B cell (primary cell): ENCODE measurements around the gene TRHDE. TPM values are rescaled to one million over a fixed set of nuclear protein-coding genes. Genes with fewer than 3 reads are reported as not detected.

Source experiments
- ATAC-seq: fragments of 200-7000 bp; cut with Tn5 transposase; one replicate; pipeline ENCODE4 v1.10.0; 2021; ENCODE audit warnings: low read depth, mild to moderate bottlenecking, moderate number of reproducible peaks, moderate library complexity
- CTCF ChIA-PET: fragments of 350-600 bp; sonication (Branson Sonifier 250); formaldehyde crosslinking; loops from one replicate; lab custom pipeline; 2021; ENCODE audit warnings: antibody characterized with exemption, inconsistent platforms; lab: Charles Lee
- POLR2A ChIA-PET: fragments of 350-600 bp; sonication (Branson Sonifier 250); formaldehyde crosslinking; loops from one replicate; lab custom pipeline; 2021; ENCODE audit warnings: antibody characterized with exemption; lab: Charles Lee
- DNase-seq: peaks from one replicate; pipeline ENCODE4 v3.0.0; 2013
- H2AFZ ChIP-seq: 2 replicates; pipeline ENCODE4 v1.6.1; 2012; ENCODE audit warnings: mild to moderate bottlenecking, low read depth, low read length; ENCODE audit not compliant: insufficient read depth, poor library complexity, severe bottlenecking
- H3K27ac ChIP-seq, 2 donors: 1 replicate in 1 of 2; 2 replicates in 1 of 2; pipeline ENCODE4 v1.5.1; 2012 to 2013; ENCODE audit warnings: low read length in 2 of 2, mild to moderate bottlenecking in 2 of 2, moderate library complexity in 1 of 2
- H3K27me3 ChIP-seq, 4 experiments: fragments of 200-600 bp in 1 of 4; sonication (generic) in 1 of 4; replicated peaks in 1 of 4; 1 replicate in 2 of 4; 2 replicates in 2 of 4; pipeline versions ENCODE4 v1.6.1 to v1.7.0; 2013 to 2016; ENCODE audit warnings: low read length in 3 of 4, mild to moderate bottlenecking in 2 of 4, mixed read lengths in 1 of 4, moderate library complexity in 1 of 4; ENCODE audit not compliant: insufficient read depth in 4 of 4, control insufficient read depth in 3 of 4; ENCODE audit errors: control extremely low read depth in 1 of 4
- H3K36me3 ChIP-seq, 2 experiments: replicated peaks in 1 of 2; 1 replicate in 1 of 2; 2 replicates in 1 of 2; pipeline versions ENCODE4 v1.6.1 to v1.7.1; 2013; ENCODE audit warnings: low read length in 1 of 2; ENCODE audit not compliant: insufficient read depth in 2 of 2, control insufficient read depth in 1 of 2; ENCODE audit errors: control extremely low read depth in 1 of 2, extremely low read depth in 1 of 2
- H3K4me1 ChIP-seq, 2 donors: fragments of 200-600 bp in 1 of 2; sonication (generic) in 1 of 2; 1 replicate in 1 of 2; 2 replicates in 1 of 2; pipeline versions ENCODE4 v1.5.1 to v1.6.1; 2013 to 2017; ENCODE audit warnings: low read length in 2 of 2; ENCODE audit not compliant: control insufficient read depth in 2 of 2, insufficient read depth in 2 of 2
- H3K4me2 ChIP-seq: replicated peaks from 2 replicates; pipeline ENCODE3; 2012; ENCODE audit warnings: mild to moderate bottlenecking, low read depth, low read length; ENCODE audit not compliant: poor library complexity, severe bottlenecking
- H3K4me3 ChIP-seq, 5 experiments: fragments of 200-600 bp in 1 of 5; sonication (generic) in 1 of 5; 1 replicate in 3 of 5; 2 replicates in 2 of 5; pipeline versions ENCODE4 v1.5.1 to v1.7.0; 2011 to 2016; ENCODE audit warnings: low read length in 4 of 5, mild to moderate bottlenecking in 4 of 5, low read depth in 2 of 5, control low read depth in 1 of 5, moderate library complexity in 1 of 5; ENCODE audit not compliant: insufficient read depth in 1 of 5; ENCODE audit errors: control extremely low read depth in 1 of 5, extremely low read depth in 1 of 5
- H3K79me2 ChIP-seq: fragments of 200-600 bp; sonication (generic); one replicate; pipeline ENCODE4 v1.6.0; 2016; ENCODE audit warnings: low read length; ENCODE audit not compliant: control insufficient read depth, insufficient read depth
- H3K9ac ChIP-seq: fragments of 200-600 bp; sonication (generic); 2 replicates; pipeline ENCODE4 v1.6.1; 2017; ENCODE audit warnings: mild to moderate bottlenecking, low read length, moderate library complexity
- H3K9me3 ChIP-seq, 3 donors: one replicate each; pipeline versions ENCODE4 v1.6.1 to v1.7.1; 2013; ENCODE audit warnings: low read length in 2 of 3; ENCODE audit not compliant: control insufficient read depth in 2 of 3, insufficient read depth in 1 of 3; ENCODE audit errors: control extremely low read depth in 1 of 3
- H4K20me1 ChIP-seq: 2 replicates; pipeline ENCODE4 v1.6.0; 2012; ENCODE audit warnings: mild to moderate bottlenecking, low read length; ENCODE audit not compliant: insufficient read depth, control insufficient read depth, poor library complexity, severe bottlenecking
- H3K27ac Mint-ChIP-seq: one replicate; pipeline ENCODE4 v1.8.0; 2021; ENCODE audit warnings: mixed read lengths
- H3K27me3 Mint-ChIP-seq: one replicate; pipeline ENCODE4 v1.8.0; 2021; ENCODE audit warnings: mixed read lengths
- H3K4me1 Mint-ChIP-seq: one replicate; pipeline ENCODE4 v1.8.0; 2021; ENCODE audit warnings: mixed read lengths
- H3K4me3 Mint-ChIP-seq: one replicate; pipeline ENCODE4 v1.8.0; 2021; ENCODE audit warnings: mixed read lengths
- H3K9me3 Mint-ChIP-seq: one replicate; pipeline ENCODE4 v1.8.0; 2022; ENCODE audit warnings: mixed read lengths; ENCODE audit not compliant: insufficient read depth
- EZH2 ChIP-seq: IDR thresholded peaks from 2 replicates; pipeline ENCODE4 v1.6.1; 2012; ENCODE audit warnings: borderline replicate concordance, low read depth, mild to moderate bottlenecking, moderate library complexity, low read length; ENCODE audit not compliant: insufficient read depth, poor library complexity, severe bottlenecking
- WGBS: methylation state at CpG from one replicate; pipeline ENCODE4 v1.1.5; 2013; ENCODE audit warnings: missing lambda C conversion rate; ENCODE audit not compliant: insufficient coverage; 5-methylcytosine and 5-hydroxymethylcytosine counted together
- intact Hi-C: fragments of 100-400 bp; cut with micrococcal nuclease; formaldehyde crosslinking; loops from one replicate; pipeline ENCODE4 v1.10.0; 2022
- polyA plus RNA-seq: library from polyadenylated mRNA; depleted of rRNA; stranded (reverse); fragments of >200 nt; gene quantifications from 2 replicates; pipeline ENCODE4 v1.2.3, GENCODE V29; 2012
- total RNA-seq, 2 donors: library from RNA; stranded (reverse); fragments of 120-200 nt in 1 of 2; gene quantifications; 1 replicate in 1 of 2; 2 replicates in 1 of 2; pipeline versions ENCODE4 v1.2.3 to v1.2.4, GENCODE V29; 2013 to 2022
- TF ChIP-seq, protein P1 (sequence below): fragments of 200-600 bp; IDR thresholded peaks from one replicate; pipeline ENCODE4 v1.8.0; 2022; ENCODE audit warnings: antibody characterized with exemption, mild to moderate bottlenecking

Gene TRHDE
- total and polyA plus RNA-seq, 2 donors (not counting 1 experiment from before 2014, with no cell fraction given), result not detected

DNA sequence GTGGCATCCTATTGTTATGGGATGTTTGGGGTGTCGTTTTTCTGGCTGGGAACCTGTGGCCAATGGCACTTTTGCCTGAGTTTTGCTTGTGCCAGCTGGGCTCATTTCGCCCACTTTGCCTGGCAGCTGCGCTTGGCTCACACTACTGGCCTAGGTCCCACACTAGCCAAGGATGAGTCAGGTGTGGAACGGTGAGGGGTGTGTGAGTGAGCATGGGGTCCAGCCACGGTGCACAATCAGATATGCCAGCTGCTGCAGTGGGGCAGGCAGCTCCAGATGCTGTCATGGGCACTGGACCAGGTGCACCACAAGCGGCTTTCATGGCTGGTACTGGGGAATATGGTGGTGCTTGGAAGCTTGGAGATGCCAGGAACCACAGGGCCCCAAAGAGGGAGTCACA, 21.5 kb downstream of the TRHDE start:
- no peaks in the 10 kb centered on the region for H3K79me2 ChIP-seq
- TF ChIP-seq, protein P1, sequence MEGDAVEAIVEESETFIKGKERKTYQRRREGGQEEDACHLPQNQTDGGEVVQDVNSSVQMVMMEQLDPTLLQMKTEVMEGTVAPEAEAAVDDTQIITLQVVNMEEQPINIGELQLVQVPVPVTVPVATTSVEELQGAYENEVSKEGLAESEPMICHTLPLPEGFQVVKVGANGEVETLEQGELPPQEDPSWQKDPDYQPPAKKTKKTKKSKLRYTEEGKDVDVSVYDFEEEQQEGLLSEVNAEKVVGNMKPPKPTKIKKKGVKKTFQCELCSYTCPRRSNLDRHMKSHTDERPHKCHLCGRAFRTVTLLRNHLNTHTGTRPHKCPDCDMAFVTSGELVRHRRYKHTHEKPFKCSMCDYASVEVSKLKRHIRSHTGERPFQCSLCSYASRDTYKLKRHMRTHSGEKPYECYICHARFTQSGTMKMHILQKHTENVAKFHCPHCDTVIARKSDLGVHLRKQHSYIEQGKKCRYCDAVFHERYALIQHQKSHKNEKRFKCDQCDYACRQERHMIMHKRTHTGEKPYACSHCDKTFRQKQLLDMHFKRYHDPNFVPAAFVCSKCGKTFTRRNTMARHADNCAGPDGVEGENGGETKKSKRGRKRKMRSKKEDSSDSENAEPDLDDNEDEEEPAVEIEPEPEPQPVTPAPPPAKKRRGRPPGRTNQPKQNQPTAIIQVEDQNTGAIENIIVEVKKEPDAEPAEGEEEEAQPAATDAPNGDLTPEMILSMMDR, result no peak
- no peak for TF ChIP-seq EZH2
- H3K27ac ChIP-seq, result no peak overlapping the region
- intact Hi-C loops, result no loop called here
- no peaks in the 10 kb centered on the region for H3K4me1 ChIP-seq
- Mint-ChIP-seq H3K4me3 (no peak overlapping the region), H3K4me1 (no peaks in the 10 kb centered on the region), H3K9me3 (no peaks in the 10 kb centered on the region), H3K27ac (no peak overlapping the region), H3K27me3 (no peaks in the 10 kb centered on the region)
- H3K4me3 ChIP-seq, result no peak overlapping the region
- no peaks in the 10 kb centered on the region for H4K20me1 ChIP-seq
- CTCF ChIA-PET, result no interaction called here
- H3K36me3 ChIP-seq, result no peaks in the 10 kb centered on the region
- no peak for DNase-seq
- no peak overlapping the region for H3K9ac ChIP-seq
- H2AFZ ChIP-seq, result no peak overlapping the region
- WGBS, result 95% methylated on average over 6 of the region's 6 CpGs
- ATAC-seq, result no peak
- H3K4me2 ChIP-seq, result no peak overlapping the region
- H3K9me3 ChIP-seq, result peaks cover 0 to 3% (median 0%) of the 10 kb centered on the region in 3 donors
- H3K27me3 ChIP-seq, result no peaks in the 10 kb centered on the region
- POLR2A ChIA-PET, result no interaction called here

DNA sequence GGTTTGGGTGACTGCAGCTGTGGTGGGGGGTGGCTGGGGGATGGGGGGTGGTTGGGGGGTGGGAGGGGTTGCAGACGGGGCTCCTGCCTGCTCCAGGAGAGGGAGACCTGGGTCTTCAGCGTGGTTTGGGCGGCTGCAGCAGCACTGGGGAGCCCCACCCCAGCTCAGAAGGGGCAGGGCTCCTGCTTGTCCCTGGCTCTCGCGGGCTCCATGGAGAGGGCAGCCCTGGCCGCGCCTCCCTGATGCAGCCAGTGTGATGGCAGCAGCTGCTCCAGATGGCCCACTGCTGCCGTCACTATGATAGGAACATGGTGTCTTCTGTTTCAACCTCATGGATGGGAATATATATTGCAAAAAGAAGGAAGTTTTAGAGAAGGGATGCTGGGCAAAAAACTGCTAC, 22.9 kb downstream of the TRHDE start:
- Histone ChIP-seq H3K79me2 (no peaks in the 10 kb centered on the region), H2AFZ (no peak overlapping the region), H4K20me1 (no peaks in the 10 kb centered on the region), H3K4me1 (no peaks in the 10 kb centered on the region), H3K4me2 (no peak overlapping the region), H3K36me3 (no peaks in the 10 kb centered on the region), H3K9me3 (peaks cover 0 to 3% (median 0%) of the 10 kb centered on the region in 3 donors), H3K27me3 (no peaks in the 10 kb centered on the region), H3K27ac (no peak overlapping the region), H3K9ac (no peak overlapping the region), H3K4me3 (no peak overlapping the region)
- Mint-ChIP-seq H3K27me3 (no peaks in the 10 kb centered on the region), H3K4me3 (no peak overlapping the region), H3K9me3 (no peaks in the 10 kb centered on the region), H3K4me1 (no peaks in the 10 kb centered on the region), H3K27ac (no peak overlapping the region)
- intact Hi-C loops, result no loop called here
- DNase-seq, result no peak
- 86% methylated on average over 6 of the region's 8 CpGs for WGBS
- POLR2A ChIA-PET, result no interaction called here
- CTCF ChIA-PET, result no interaction called here
- no peak for ATAC-seq
- no peak for TF ChIP-seq EZH2
- TF ChIP-seq, protein P1, result no peak
